Natural killer cell treated with Interleukin-12 subunit alpha and Interleukin-12 subunit beta and Interleukin-15 and Interleukin-18, amount 100 ng/mL, for 72 hours (primary cell): ENCODE data around the gene HRG. TPM values are rescaled to one million over a fixed set of nuclear protein-coding genes. Genes with fewer than 3 reads are reported as not detected.
"Not testable (repeated sequence)": the region's sequence is repeated elsewhere in the genome, so short reads cannot be mapped to it uniquely, and the experiment has no call there.

ENCODE experiments used
- ATAC-seq, 2 donors: fragments of 150-1000 bp; cut with Tn5 transposase in 1 of 2; sonication (Bioruptor Pico), chemical (Tn5 transposase) in 1 of 2; 2 replicates each; pipeline ENCODE4 v1.10.0; 2021
- DNase-seq: peaks from one replicate; pipeline ENCODE4 v3.0.0; 2022; ENCODE audit warnings: low spot score
- H3K27ac Mint-ChIP-seq, 2 donors: 1 replicate in 1 of 2; 2 replicates in 1 of 2; pipeline ENCODE4 v1.8.0; 2022; ENCODE audit warnings: mixed read lengths in 2 of 2, mild to moderate bottlenecking in 1 of 2, moderate library complexity in 1 of 2
- H3K27me3 Mint-ChIP-seq, 2 donors: 1 replicate in 1 of 2; 2 replicates in 1 of 2; pipeline ENCODE4 v1.8.0; 2022; ENCODE audit warnings: mixed read lengths in 2 of 2
- H3K36me3 Mint-ChIP-seq: one replicate; pipeline ENCODE4 v1.8.0; 2022; ENCODE audit warnings: mixed read lengths
- H3K4me1 Mint-ChIP-seq, 2 donors: 1 replicate in 1 of 2; 2 replicates in 1 of 2; pipeline ENCODE4 v1.8.0; 2022; ENCODE audit warnings: low read depth in 2 of 2, mixed read lengths in 2 of 2, mild to moderate bottlenecking in 1 of 2
- H3K4me3 Mint-ChIP-seq: one replicate; pipeline ENCODE4 v1.8.0; 2022; ENCODE audit warnings: mixed read lengths
- H3K9me3 Mint-ChIP-seq: 2 replicates; pipeline ENCODE4 v1.8.0; 2022; ENCODE audit warnings: mixed read lengths
- total RNA-seq, 2 donors: library from RNA; stranded (reverse); gene quantifications; one replicate each; pipeline ENCODE4 v1.2.3, GENCODE V29; 2022

The HRG gene
- total RNA-seq, 2 donors from 2014 or later = not detected

DNA sequence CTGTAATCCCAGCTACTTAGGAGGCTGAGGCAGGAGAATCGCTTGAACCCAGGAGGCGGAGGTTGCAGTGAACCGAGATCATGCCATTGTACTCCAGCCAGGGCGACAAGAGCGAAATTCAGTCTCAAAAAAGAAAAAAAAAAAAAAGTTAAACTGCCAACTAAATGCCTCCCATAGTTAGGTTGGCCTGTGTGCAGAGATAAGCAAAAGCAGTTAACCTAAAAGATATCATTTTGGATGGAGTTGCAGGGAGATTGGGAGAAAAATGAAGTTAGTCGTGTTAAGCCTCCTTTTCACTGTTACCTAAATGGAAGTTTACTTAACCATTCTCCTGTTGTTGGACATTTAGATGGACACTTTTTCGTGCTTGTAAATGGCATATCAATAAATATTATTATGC, 37.1 kb upstream of the HRG start:
- ATAC-seq (no peak), DNase-seq (no peak)
- H3K4me3 Mint-ChIP-seq = no peak overlapping the region

DNA sequence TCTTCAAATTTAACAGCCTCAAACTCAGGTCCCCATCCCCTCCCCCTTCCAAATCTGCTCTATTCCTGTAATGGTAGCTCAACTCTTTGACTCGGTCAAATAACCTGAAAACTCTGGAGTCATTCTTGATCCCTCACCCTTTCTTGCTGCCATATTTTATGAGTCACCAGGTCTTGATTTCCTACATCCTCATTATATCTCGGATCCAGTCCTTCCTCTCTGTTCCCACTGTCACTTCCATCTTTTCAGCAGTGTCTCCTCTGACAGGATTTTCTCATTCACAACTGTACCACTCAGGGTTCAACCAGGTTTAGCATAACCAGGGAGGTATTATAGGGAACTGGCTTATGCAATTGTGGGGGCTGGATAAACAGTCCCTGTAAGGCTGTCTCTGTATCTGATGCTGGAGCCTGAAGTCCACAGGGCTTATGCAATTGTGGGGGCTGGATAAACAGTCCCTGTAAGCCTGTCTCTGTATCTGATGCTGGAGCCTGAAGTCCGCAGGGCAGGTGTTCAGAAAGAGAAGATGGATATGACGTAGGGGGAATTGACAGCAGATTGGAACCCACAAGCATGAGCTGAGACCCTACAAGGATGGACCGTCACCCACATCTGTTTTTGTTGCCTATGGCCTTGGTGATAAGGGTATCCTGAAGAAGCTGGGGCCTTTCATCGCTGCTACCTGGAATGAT, 34.7 kb upstream of the HRG start:
- no peak overlapping the region for H3K27ac Mint-ChIP-seq
- no peak for ATAC-seq
- no peak for DNase-seq

More for the DNA sequence above, 37.1 kb upstream of the HRG start:
- no peaks in the 10 kb centered on the region for H3K4me1 Mint-ChIP-seq
- H3K9me3 Mint-ChIP-seq = no peaks in the 10 kb centered on the region
- no peaks in the 10 kb centered on the region for H3K36me3 Mint-ChIP-seq
- no peak overlapping the region for H3K27ac Mint-ChIP-seq
- peaks cover 12 to 17% of the 10 kb centered on the region in 2 donors for H3K27me3 Mint-ChIP-seq

DNA sequence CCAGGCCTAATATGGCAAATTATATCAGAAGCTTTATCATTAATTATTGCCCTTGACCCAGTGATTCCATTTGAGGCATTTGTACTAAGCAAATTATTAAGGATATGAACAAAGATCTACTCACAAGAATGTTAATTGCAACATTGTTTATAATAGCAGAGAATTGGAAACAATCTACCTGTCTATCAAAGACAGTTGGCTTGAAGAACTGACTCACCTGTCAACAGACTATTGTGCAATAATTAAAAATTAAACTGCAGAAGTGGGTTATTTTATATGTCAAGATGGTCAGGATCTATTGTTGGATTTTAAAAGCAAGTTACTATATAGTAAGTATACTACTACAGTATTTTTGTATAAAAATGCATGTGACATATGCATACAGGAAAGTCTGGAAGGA, 32.3 kb upstream of the HRG start:
- Mint-ChIP-seq H3K4me1 (no peaks in the 10 kb centered on the region), H3K27me3 (peaks cover 12 to 26% of the 10 kb centered on the region in 2 donors), H3K9me3 (no peaks in the 10 kb centered on the region), H3K36me3 (no peaks in the 10 kb centered on the region), H3K4me3 (no peak overlapping the region), H3K27ac (no peak overlapping the region)
- ATAC-seq (no peak), DNase-seq (no peak)

More for the DNA sequence above, 34.7 kb upstream of the HRG start:
- Mint-ChIP-seq H3K4me3 (no peak overlapping the region), H3K36me3 (no peaks in the 10 kb centered on the region), H3K27me3 (peaks cover 12 to 22% of the 10 kb centered on the region in 2 donors), H3K4me1 (no peaks in the 10 kb centered on the region), H3K9me3 (no peaks in the 10 kb centered on the region)

- H3K27me3 Mint-ChIP-seq = peaks cover 12 to 33% of the 10 kb centered on the region in 2 donors
- H3K4me3 Mint-ChIP-seq, ATAC-seq, H3K36me3 Mint-ChIP-seq, H3K4me1 Mint-ChIP-seq, H3K27ac Mint-ChIP-seq, H3K9me3 Mint-ChIP-seq, DNase-seq: not testable (repeated sequence)
Measured at GRCh38 chr3:186634207-186634606, 31.6 kb upstream of the HRG start.

DNA sequence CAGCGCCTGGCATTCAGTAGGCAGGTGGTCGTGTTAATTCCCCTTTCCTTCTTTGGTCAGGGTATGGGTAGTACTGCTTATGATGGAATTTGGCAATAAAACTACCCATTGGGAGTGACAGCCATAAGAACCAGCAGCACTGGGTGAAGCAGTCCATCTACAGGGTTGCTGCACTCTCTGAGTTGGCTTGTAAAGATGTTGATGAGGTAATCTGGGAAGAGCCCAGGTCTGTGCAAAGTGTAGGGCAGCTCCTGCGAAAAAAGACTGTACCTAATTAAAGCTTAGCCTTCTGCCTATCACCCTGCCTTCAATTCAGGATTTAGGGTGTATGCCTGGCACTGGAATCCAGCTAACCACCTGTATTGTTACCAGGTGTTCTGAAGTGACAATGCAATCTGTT, 30.3 kb upstream of the HRG start:
- H3K4me1 Mint-ChIP-seq = no peaks in the 10 kb centered on the region
- no peaks in the 10 kb centered on the region for H3K36me3 Mint-ChIP-seq
- no peaks in the 10 kb centered on the region for H3K9me3 Mint-ChIP-seq
- ATAC-seq (no peak), DNase-seq (no peak)
- no peak overlapping the region for H3K27ac Mint-ChIP-seq
- H3K27me3 Mint-ChIP-seq = peaks cover 10 to 32% of the 10 kb centered on the region in 2 donors
- H3K4me3 Mint-ChIP-seq = no peak overlapping the region

DNA sequence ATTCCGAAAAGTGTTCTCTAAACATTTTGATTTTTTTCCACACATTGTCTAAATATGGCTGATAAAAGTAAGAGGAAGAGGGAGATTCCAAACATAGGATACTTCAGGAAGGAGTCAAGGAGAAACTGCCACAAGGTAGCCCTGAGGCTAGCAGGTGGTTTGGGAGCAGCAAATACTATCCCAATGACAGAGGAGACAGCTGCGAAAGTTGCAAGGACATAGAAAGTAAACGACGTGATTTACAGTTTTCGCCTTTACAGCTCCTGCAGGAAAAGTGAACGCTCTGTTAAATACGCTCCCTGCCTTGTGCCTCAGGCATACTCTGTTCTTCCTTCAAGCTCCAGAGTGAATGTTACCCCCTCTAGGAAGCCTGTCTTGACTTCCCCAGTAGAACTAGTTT, 29.3 kb upstream of the HRG start:
- no peaks in the 10 kb centered on the region for H3K9me3 Mint-ChIP-seq
- H3K27ac Mint-ChIP-seq = no peak overlapping the region
- H3K4me1 Mint-ChIP-seq = no peaks in the 10 kb centered on the region
- H3K4me3 Mint-ChIP-seq = no peak overlapping the region
- ATAC-seq (no peak), DNase-seq (no peak)
- H3K36me3 Mint-ChIP-seq = no peaks in the 10 kb centered on the region
- H3K27me3 Mint-ChIP-seq = peaks cover 11 to 34% of the 10 kb centered on the region in 2 donors

DNA sequence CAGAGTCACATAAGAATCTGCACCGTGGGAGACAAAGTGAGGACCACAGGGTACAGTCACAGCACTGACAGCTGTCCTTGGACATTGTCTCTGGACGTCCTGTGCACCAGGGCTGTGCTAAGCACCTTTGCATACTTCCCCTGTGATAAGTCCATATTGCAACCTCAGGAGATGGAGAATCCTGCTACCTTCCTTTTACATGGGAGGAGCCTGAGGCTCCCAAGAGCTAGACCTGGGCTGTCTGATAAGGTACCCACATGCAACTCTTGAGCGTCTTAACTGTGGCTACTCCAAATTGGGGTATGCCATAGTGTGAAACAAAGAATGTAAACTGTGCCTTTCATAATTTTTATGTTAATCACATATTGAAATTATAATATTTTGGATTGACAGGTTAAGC, 28.1 kb upstream of the HRG start:
- H3K36me3 Mint-ChIP-seq = no peaks in the 10 kb centered on the region

GRCh38 chr3:186638259-186638658, 27.6 kb upstream of the HRG start:
- no peak overlapping the region for H3K27ac Mint-ChIP-seq

More for the DNA sequence above, 28.1 kb upstream of the HRG start:
- Mint-ChIP-seq H3K27me3 (peaks cover 21 to 35% of the 10 kb centered on the region in 2 donors), H3K9me3 (no peaks in the 10 kb centered on the region), H3K4me1 (peaks cover 1 to 2% of the 10 kb centered on the region in 2 donors), H3K27ac (no peak overlapping the region), H3K4me3 (no peak overlapping the region)
- no peak for ATAC-seq
- no peak for DNase-seq

GRCh38 chr3:186639778-186640472, 25.9 kb upstream of the HRG start, which contains the start of gene FETUB:
Gene FETUB (plus strand): TSS chr3:186640399. CDS start chr3:186640461, 62 bp downstream.
- H3K27me3 Mint-ChIP-seq = peaks cover 28 to 41% of the 10 kb centered on the region in 2 donors
- no peaks in the 10 kb centered on the region for H3K36me3 Mint-ChIP-seq
- peaks cover 9 to 14% of the 10 kb centered on the region in 2 donors for H3K4me1 Mint-ChIP-seq
- no peak within 1 kb of the TSS for H3K27ac Mint-ChIP-seq
- H3K4me3 Mint-ChIP-seq = no peak within 1 kb of the TSS
- ATAC-seq = no peak
- no peak for DNase-seq
- no peaks in the 10 kb centered on the region for H3K9me3 Mint-ChIP-seq

More at GRCh38 chr3:186638259-186638658, 27.6 kb upstream of the HRG start:
- peaks cover 27 to 40% of the 10 kb centered on the region in 2 donors for H3K27me3 Mint-ChIP-seq
- DNase-seq (no peak), ATAC-seq (no peak)
- no peak overlapping the region for H3K4me3 Mint-ChIP-seq
- no peaks in the 10 kb centered on the region for H3K36me3 Mint-ChIP-seq
- peaks cover 6 to 7% of the 10 kb centered on the region in 2 donors for H3K4me1 Mint-ChIP-seq
- no peaks in the 10 kb centered on the region for H3K9me3 Mint-ChIP-seq

GRCh38 chr3:186640473-186640818, 25.4 kb upstream of the HRG start:
- H3K4me1 Mint-ChIP-seq = peaks cover 9 to 14% of the 10 kb centered on the region in 2 donors
- no peaks in the 10 kb centered on the region for H3K36me3 Mint-ChIP-seq
- no peak overlapping the region for H3K27ac Mint-ChIP-seq
- no peaks in the 10 kb centered on the region for H3K9me3 Mint-ChIP-seq
- no peak for ATAC-seq
- no peak overlapping the region for H3K4me3 Mint-ChIP-seq
- DNase-seq = no peak
- peaks cover 28 to 39% of the 10 kb centered on the region in 2 donors for H3K27me3 Mint-ChIP-seq

DNA sequence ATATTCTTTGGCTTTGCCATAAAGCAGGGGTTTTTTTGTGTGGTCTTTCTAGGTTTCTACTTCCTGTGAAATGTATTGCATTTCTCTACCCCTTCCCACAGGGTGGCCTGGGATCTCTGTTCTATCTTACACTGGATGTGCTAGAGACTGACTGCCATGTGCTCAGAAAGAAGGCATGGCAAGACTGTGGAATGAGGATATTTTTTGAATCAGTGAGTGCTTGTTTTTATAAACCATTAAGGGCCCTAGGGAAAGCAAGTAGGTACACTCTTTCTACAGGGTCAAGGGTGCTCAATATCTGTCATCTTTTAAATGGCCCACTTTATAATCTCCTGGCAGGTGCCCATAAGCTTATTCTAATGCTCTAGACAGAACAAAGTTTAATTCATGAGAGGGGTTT, 24.9 kb upstream of the HRG start:
- Mint-ChIP-seq H3K9me3 (no peaks in the 10 kb centered on the region), H3K27ac (no peak overlapping the region), H3K4me3 (no peak overlapping the region), H3K36me3 (no peaks in the 10 kb centered on the region), H3K27me3 (peaks cover 28 to 41% of the 10 kb centered on the region in 2 donors), H3K4me1 (peaks cover 9 to 14% of the 10 kb centered on the region in 2 donors)
- ATAC-seq (no peak), DNase-seq (no peak)

- ATAC-seq (no peak), DNase-seq (no peak)
- H3K27ac Mint-ChIP-seq = no peak overlapping the region
- H3K36me3 Mint-ChIP-seq = no peaks in the 10 kb centered on the region
- H3K9me3 Mint-ChIP-seq = no peaks in the 10 kb centered on the region
- peaks cover 33 to 40% of the 10 kb centered on the region in 2 donors for H3K27me3 Mint-ChIP-seq
- peaks cover 9 to 17% of the 10 kb centered on the region in 2 donors for H3K4me1 Mint-ChIP-seq
- H3K4me3 Mint-ChIP-seq = no peak overlapping the region
Measured at GRCh38 chr3:186642014-186642413, 23.8 kb upstream of the HRG start.

DNA sequence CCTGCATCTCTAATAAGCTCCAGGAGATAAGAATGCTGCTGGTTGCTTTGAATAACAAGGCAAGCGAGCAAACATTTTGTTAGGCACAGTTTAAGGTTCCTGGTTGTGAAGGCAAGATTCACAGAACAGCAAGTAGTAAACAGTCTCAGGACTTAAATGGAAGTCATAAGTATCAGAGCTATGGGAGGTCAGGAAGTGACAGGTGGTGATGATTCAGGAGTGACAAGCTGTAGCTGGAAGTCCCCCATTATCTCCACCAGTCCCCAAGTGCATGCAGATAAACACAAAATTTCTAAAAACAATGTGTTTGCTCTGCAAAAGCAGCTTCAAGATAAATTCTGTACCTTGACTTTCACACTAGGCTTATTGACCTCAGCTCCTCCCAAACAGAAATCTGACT, 22.3 kb upstream of the HRG start:
- no peak for DNase-seq
- Mint-ChIP-seq H3K9me3 (no peaks in the 10 kb centered on the region), H3K4me3 (no peak overlapping the region), H3K27ac (no peak overlapping the region), H3K27me3 (peaks cover 33 to 37% of the 10 kb centered on the region in 2 donors), H3K36me3 (no peaks in the 10 kb centered on the region), H3K4me1 (peaks cover 9 to 20% of the 10 kb centered on the region in 2 donors)
- ATAC-seq = peak; percentile 76 to 78

DNA sequence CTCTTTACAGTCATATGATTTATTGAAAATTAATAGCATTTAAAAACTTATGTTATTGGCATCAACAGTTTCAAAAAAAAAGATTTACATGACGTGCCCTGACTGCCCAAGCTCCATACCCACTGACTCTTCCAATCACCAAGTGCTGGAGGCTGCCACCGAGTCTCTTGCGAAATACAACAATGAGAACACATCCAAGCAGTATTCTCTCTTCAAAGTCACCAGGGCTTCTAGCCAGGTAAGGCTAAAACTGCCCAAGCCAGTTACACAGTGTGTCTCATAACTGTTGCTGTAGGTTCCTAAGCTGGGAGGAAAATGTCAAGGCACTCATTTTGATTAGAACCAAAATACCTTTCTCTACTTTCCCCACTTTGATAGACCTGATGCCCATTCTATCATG, 21.1 kb upstream of the HRG start:
- H3K4me1 Mint-ChIP-seq = peaks cover 9 to 20% of the 10 kb centered on the region in 2 donors

More for the DNA sequence above, 21.1 kb upstream of the HRG start:
- DNase-seq (no peak), ATAC-seq (no peak)
- H3K27me3 Mint-ChIP-seq = peaks cover 30 to 33% of the 10 kb centered on the region in 2 donors
- peak overlapping the region in 1 of 2 donors; percentile 33 for H3K27ac Mint-ChIP-seq
- H3K9me3 Mint-ChIP-seq = no peaks in the 10 kb centered on the region
- H3K36me3 Mint-ChIP-seq = no peaks in the 10 kb centered on the region
- no peak overlapping the region for H3K4me3 Mint-ChIP-seq
